Measurements from ENCODE around the gene ATXN10. TPM values are rescaled to one million over a fixed set of nuclear protein-coding genes. Genes with fewer than 3 reads are reported as not detected.
A peak's percentile ranks its signal among the peaks of the same experiment; 100 is the strongest.
"Not testable (repeated sequence)": the region's sequence is repeated elsewhere in the genome, so short reads cannot be mapped to it uniquely, and the experiment has no call there.

The ATXN10 gene
- 100 to 1,000 TPM; 252 to 364 (median 259) TPM for polyA plus RNA-seq (ENCODE audit: insufficient read length in 4 of 4)

GRCh38 chr22:45671783-45672563 lies at the start of gene ATXN10:
Gene ATXN10 (plus strand): TSS chr22:45671834. CDS start chr22:45672064, 230 bp downstream.
- DNase-seq (ENCODE audit: low read depth in 4 of 4, low spot score in 2 of 4) = peak; percentile 66 to 76 (median 73)

DNA sequence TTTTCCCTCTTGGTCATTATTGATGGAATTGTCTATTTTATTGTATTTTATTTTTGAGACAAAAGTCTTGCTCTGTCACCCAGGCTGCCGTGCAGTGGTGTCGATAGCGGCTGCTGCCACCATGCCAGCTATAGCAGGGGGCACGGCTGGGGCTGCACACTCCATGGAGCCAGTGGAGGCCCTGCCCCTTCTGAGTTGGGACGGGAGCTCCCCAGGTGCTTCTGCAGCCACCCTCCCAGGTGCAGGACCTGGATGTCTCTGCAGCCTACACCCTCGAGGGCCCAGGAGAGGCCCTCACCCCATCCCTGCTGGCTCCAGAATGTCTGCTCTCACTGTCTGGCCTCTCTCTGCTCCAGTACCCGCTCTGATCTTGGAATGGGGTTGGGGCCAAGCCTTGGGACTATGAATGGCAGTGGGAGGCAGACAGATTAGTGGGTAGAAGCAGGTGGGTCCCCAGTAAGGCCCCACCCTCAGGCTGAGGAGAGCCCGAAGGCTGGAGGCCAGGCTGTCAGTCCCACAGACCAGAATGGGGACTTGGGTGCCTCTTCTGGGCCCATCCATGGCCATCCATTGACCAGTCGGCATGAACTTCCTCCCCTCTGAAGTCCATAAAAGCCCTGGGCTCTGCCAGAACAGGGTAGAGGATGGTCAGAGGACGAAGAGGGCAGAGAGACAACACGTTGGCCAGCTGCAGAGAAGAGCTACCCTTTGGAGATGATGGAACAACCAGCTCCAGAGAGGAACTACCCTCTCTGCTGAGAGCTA lies 49.6 kb upstream of the ATXN10 start:
- no peak for DNase-seq (ENCODE audit: low read depth in 4 of 4, low spot score in 2 of 4)

- DNase-seq (ENCODE audit: low read depth in 4 of 4, low spot score in 2 of 4) = not testable (repeated sequence)
Observed at GRCh38 chr22:45623464-45624145, 48.0 kb upstream of the ATXN10 start.

DNA sequence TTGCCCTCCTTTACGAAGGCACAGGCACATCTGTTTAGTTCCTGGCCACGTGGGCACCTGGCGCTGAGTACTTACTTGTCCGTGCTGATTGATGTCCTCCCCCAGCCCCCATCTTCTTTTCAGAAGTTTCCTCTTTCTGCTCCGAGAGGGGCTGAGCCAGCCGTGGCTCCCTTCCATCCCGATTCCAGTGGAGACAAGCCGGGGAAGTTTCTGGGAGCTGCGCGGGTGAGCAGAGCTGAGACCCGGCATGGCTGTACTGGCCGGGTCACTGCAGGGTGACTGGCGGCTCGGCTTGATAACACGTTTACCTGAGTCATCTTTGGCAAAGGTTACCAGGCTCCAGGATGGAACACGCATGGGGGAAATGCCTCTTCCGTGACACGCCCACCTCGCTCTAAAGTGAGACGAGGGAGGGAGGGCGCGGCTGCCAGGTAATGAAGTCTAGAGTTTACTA lies 45.4 kb upstream of the ATXN10 start:
- no peak for DNase-seq (ENCODE audit: low read depth in 4 of 4, low spot score in 2 of 4)

- no peak for DNase-seq (ENCODE audit: low read depth in 4 of 4, low spot score in 2 of 4)
Observed at GRCh38 chr22:45627489-45628233, 44.0 kb upstream of the ATXN10 start.

DNA sequence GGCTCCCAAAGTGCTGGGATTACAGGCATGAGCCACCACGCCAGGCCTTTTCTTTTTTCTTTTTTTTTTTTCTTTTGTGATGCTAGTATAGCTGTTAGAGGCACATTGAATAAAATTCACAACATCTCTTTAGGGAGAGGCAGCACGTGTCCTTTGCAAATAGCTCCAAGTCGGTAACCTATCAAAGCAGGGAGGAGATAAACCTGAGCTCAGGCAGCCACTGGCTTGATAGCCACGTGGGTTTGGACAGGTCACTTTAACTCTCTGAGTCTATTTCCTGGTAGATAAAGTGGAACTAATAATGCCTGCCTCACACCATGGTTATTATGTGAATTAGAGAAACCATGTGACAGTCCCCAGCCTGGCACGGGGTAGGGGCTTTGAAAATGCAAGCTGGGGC lies 43.1 kb upstream of the ATXN10 start:
- no peak for DNase-seq (ENCODE audit: low read depth in 4 of 4, low spot score in 2 of 4)

DNA sequence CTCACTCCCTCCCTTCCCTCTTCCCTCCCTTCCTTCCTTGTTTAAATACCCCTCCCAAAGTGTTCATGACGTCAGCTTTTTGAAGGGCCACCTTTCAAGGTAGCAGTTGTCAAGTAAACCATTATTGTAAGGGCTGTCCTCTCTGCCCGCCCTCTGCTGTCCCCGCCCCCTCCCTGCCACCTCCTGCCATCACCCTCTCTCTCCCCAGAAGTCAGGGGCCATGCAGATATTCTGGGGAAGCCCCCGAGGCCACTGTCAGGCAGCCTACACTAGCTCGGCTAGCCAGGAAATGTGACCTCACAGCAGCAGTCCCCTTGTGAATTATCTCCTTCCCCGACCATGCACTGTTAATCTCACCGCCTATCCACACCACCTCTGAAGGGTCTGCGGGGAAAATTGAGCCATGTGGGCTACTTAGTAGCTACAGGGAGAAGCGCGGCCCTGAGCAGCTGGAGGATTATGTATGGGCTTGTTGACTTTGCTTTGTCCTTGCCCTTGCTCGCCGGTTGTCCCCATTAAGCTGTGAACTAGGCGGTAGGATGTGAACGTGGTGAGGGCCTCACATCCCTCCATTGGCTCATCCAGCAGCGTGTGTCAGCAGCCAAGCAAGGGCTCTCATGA lies 42.1 kb upstream of the ATXN10 start:
- no peak for DNase-seq (ENCODE audit: low read depth in 4 of 4, low spot score in 2 of 4)

GRCh38 chr22:45630436-45630835 lies 41.2 kb upstream of the ATXN10 start:
- no peak for DNase-seq (ENCODE audit: low read depth in 4 of 4, low spot score in 2 of 4)

DNA sequence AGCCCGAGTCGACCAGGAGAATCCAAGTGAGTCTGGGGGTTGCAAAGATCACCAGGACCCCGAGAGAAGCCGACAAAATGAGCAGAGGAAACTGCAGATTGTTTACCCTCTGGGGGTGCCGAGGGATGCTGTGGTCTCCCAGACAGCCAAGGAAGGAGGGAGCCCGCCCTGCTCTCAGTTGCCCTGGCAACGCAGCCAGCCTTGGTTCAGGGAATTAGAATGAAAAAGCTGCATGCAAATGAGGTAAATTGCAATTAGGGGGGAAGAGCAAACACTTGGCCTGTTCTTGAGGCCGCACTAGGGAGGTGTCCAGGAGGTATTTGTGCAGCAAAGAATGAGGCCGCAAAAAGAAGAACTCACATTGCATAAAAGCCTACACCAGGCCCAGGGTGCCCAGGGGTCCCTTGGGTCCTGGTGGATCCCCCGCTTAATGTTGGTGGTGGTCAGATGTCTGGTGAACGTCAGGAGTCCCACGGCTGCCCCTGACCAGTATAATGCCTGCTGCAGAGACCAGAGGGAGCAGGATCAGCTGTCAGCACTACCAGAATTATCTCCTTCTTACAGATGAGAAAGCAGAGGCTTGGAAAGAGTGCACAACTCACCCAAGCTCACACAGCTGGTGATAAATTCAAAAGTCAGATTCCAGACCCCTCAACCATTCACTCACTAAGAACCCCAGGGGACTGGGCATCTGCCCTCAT lies 40.3 kb upstream of the ATXN10 start:
- DNase-seq (ENCODE audit: low read depth in 4 of 4, low spot score in 2 of 4) = no peak

DNA sequence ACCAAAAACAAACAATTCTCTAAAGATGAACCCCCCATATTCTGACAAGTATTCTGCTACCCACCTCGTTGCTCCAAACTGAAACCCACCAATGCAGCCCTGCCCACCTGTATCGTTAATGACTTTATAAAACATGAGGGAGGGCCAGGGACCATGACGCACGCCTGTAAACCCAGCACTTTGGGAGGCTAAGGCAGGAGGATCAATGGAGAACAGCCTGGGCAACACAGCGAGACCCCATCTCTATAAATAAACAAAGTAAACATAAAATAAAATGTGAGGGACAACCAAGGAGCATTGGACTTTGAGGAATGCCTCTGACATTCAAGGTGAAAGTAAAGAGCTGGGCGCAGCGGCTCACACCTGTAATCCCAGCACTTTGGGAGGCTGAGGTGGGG lies 39.8 kb upstream of the ATXN10 start:
- DNase-seq (ENCODE audit: low read depth in 4 of 4, low spot score in 2 of 4) = no peak

GRCh38 chr22:45632791-45633515 lies 38.7 kb upstream of the ATXN10 start:
- no peak for DNase-seq (ENCODE audit: low read depth in 4 of 4, low spot score in 2 of 4)

DNA sequence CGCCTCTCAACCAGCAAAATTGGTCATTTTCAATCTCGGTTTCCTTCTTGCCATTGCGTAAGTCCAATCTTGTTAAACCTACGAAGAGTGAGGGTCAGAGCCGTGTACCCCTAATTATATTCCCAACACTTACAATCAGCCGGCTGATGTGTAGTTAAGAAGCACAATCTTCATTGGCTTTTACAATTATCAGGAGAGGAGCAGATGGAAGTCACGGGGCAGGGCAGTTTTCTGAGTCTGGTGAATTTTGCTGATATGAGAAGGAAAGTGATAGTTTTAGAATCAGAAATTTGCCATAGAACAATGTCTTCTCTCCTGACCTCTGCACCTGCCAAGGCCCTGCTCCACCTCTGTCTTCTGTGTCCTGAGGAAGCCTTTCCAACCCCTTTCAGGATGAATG lies 35.0 kb upstream of the ATXN10 start:
- no peak for DNase-seq (ENCODE audit: low read depth in 4 of 4, low spot score in 2 of 4)

GRCh38 chr22:45638197-45638596 lies 33.4 kb upstream of the ATXN10 start:
- DNase-seq (ENCODE audit: low read depth in 4 of 4, low spot score in 2 of 4) = no peak

DNA sequence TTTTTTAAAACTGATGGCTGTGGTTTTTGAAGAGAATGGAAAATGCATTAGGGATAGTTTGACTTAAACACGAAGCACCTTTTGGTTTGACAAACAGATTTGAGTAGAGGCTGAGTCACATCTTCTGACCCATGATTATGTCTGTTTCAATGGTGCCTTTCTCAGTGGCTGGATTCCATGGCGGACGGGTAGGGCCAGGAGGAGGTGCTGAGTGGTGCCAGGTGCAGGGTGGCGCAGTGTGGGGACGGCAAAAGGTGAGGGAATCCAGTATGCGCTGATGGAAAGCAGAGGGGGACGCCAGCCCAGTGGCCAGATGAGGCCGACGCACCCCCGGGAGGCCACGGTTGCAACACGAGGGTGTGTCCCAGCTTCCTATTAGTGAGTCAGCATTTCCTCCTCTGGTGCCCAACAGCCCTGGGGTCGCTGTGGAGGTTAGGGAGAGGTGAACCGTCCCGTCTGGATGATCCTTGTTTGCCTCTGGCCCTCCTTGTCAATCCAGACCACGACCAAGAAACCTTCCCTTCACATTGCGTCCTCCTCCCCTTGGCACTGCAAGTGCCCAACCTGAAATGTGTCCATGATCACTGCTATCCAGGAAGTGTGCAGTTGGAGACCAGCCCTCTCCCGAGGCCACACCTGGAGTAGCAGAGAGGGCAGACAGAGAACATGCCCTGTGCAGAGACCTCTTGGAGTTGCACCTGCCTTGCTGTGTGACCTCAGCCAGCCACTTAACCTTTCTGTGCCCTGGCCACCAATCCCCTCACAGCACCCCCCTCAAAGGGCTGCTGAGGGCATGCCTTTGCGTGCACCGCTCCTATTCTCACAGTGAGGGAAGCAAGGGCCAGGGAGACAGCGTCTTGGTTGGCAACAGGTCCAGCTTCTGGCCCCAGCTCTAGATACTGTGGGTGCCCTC lies 32.5 kb upstream of the ATXN10 start:
- DNase-seq (ENCODE audit: low read depth in 4 of 4, low spot score in 2 of 4) = no peak

GRCh38 chr22:45639747-45640102 lies 31.9 kb upstream of the ATXN10 start:
- no peak for DNase-seq (ENCODE audit: low read depth in 4 of 4, low spot score in 2 of 4)

GRCh38 chr22:45640291-45640940 lies 31.2 kb upstream of the ATXN10 start:
- no peak for DNase-seq (ENCODE audit: low read depth in 4 of 4, low spot score in 2 of 4)

- no peak for DNase-seq (ENCODE audit: low read depth in 4 of 4, low spot score in 2 of 4)
Observed at GRCh38 chr22:45640941-45641621, 30.6 kb upstream of the ATXN10 start.
